Endothelial cell of umbilical vein (primary cell): ENCODE measurements around the gene ADAM19.
A peak's percentile ranks its signal among the peaks of the same experiment; 100 is the strongest.

Experiments
- EZH2 ChIP-seq: IDR thresholded peaks from 2 replicates; pipeline ENCODE4 v1.6.1; 2012; ENCODE audit warnings: borderline replicate concordance, low read depth, mild to moderate bottlenecking, moderate library complexity, low read length, inconsistent platforms; ENCODE audit not compliant: severe bottlenecking
- FOS ChIP-seq: IDR thresholded peaks from 2 replicates; pipeline ENCODE4 v1.6.1; 2011; ENCODE audit warnings: mild to moderate bottlenecking, low read length, moderate library complexity, borderline replicate concordance; ENCODE audit not compliant: insufficient read depth
- GATA2 ChIP-seq: IDR thresholded peaks from 2 replicates; pipeline ENCODE4 v1.7.0; 2011; ENCODE audit warnings: low read depth, mild to moderate bottlenecking, moderate library complexity, mixed read lengths, low read length; ENCODE audit not compliant: insufficient read length, insufficient read depth
- JUN ChIP-seq: IDR thresholded peaks from 2 replicates; pipeline ENCODE4 v1.6.1; 2011; ENCODE audit warnings: borderline replicate concordance, low read depth; ENCODE audit not compliant: insufficient read length, insufficient read depth
- MYC ChIP-seq: IDR thresholded peaks from one replicate; pipeline ENCODE4 v1.6.1; 2011; ENCODE audit warnings: mild to moderate bottlenecking, low read depth, low read length
- POLR2A ChIP-seq: IDR thresholded peaks from 2 replicates; pipeline ENCODE4 v1.6.1; 2012; ENCODE audit warnings: low read depth, mild to moderate bottlenecking, control low read depth, low read length
- POLR2AphosphoS5 ChIP-seq: IDR thresholded peaks from 2 replicates; pipeline ENCODE4 v1.6.1; 2012; ENCODE audit warnings: low read depth, mild to moderate bottlenecking, control low read depth, low read length, moderate library complexity; ENCODE audit not compliant: insufficient read depth
- TF ChIP-seq, protein P1 (sequence below), 2 donors: IDR thresholded peaks; 1 replicate in 1 of 2; 2 replicates in 1 of 2; pipeline ENCODE4 v1.5.1; 2011; ENCODE audit warnings: low read length in 2 of 2, mild to moderate bottlenecking in 2 of 2, moderate library complexity in 2 of 2, control low read depth in 1 of 2, inconsistent platforms in 1 of 2, low read depth in 1 of 2; ENCODE audit not compliant: insufficient read depth in 1 of 2; ENCODE audit errors: extremely low read depth in 1 of 2
- TF ChIP-seq, protein P2 (sequence below): IDR thresholded peaks from 2 replicates; pipeline ENCODE4 v1.6.1; 2011; ENCODE audit not compliant: insufficient read depth, insufficient read length

DNA sequence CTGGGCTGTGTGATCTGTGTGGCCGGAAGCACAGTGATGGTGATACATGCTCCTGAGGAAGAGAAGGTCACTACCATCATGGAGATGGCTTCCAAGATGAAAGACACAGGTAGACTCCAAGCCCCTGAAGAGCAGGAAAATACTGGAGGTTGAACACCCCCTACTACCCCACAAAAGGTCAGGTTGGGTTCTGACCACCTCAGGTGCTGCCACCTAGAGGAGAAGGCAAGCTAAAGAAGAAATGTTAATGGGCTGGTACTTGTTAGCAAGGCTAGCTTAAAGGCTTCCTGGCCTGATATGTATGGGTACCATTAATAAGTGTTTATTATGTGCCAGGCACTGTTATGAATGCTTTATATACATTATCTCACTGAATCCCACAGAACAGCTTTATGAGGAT lies 103.9 kb downstream of the ADAM19 start:
- TF ChIP-seq, protein P1, sequence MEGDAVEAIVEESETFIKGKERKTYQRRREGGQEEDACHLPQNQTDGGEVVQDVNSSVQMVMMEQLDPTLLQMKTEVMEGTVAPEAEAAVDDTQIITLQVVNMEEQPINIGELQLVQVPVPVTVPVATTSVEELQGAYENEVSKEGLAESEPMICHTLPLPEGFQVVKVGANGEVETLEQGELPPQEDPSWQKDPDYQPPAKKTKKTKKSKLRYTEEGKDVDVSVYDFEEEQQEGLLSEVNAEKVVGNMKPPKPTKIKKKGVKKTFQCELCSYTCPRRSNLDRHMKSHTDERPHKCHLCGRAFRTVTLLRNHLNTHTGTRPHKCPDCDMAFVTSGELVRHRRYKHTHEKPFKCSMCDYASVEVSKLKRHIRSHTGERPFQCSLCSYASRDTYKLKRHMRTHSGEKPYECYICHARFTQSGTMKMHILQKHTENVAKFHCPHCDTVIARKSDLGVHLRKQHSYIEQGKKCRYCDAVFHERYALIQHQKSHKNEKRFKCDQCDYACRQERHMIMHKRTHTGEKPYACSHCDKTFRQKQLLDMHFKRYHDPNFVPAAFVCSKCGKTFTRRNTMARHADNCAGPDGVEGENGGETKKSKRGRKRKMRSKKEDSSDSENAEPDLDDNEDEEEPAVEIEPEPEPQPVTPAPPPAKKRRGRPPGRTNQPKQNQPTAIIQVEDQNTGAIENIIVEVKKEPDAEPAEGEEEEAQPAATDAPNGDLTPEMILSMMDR (IDR thresholded peaks at IDR 0.05; ENCODE audit: extremely low read depth in 1 of 2, insufficient read depth in 1 of 2, low read depth in 1 of 2, low read length in 2 of 2), result peak; percentile 48 to 57
- no peak for TF ChIP-seq POLR2AphosphoS5
- TF ChIP-seq JUN, result no peak
- TF ChIP-seq, protein P2, sequence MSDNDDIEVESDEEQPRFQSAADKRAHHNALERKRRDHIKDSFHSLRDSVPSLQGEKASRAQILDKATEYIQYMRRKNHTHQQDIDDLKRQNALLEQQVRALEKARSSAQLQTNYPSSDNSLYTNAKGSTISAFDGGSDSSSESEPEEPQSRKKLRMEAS, result no peak
- TF ChIP-seq POLR2A, result no peak
- TF ChIP-seq FOS, result no peak
- TF ChIP-seq EZH2, result no peak
- TF ChIP-seq GATA2, result no peak
- no peak for TF ChIP-seq MYC
